Measurements from ENCODE around the gene ZSCAN9.

ZSCAN9 gene

DNA sequence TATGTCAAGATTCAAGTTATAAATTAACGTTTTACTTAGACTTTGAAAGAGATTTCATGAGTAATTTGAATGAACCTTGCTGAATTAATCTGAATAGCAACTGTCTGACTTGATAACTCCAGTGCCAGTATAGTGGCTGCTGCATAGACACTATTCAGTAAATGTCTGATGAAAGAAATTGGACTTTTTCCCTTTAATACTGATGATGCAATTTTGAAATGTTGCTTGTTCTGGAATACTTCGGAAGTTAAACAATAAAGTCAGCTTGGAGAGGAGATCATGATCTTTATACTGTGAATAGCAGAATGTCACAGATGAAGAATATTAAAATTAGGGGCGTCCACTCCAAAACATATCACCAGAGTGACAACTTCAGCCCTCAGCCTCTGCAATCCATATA is 52.7 kb downstream of the ZSCAN9 start:
- in situ Hi-C loops (cut with HindIII; ENCODE audit: low pct_ligation_motif_present, low sequenced_read_pairs) = no loop called here
- TF ChIP-seq, protein P1, sequence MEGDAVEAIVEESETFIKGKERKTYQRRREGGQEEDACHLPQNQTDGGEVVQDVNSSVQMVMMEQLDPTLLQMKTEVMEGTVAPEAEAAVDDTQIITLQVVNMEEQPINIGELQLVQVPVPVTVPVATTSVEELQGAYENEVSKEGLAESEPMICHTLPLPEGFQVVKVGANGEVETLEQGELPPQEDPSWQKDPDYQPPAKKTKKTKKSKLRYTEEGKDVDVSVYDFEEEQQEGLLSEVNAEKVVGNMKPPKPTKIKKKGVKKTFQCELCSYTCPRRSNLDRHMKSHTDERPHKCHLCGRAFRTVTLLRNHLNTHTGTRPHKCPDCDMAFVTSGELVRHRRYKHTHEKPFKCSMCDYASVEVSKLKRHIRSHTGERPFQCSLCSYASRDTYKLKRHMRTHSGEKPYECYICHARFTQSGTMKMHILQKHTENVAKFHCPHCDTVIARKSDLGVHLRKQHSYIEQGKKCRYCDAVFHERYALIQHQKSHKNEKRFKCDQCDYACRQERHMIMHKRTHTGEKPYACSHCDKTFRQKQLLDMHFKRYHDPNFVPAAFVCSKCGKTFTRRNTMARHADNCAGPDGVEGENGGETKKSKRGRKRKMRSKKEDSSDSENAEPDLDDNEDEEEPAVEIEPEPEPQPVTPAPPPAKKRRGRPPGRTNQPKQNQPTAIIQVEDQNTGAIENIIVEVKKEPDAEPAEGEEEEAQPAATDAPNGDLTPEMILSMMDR (IDR thresholded peaks at IDR 0.05; ENCODE audit: low read depth, low read length, missing control alignments) = no peak
- H3K27me3 ChIP-seq (replicated peaks) = no peaks in the 10 kb centered on the region
- DNase-seq = no peak
- H3K27ac ChIP-seq = no peak overlapping the region
- H3K4me3 ChIP-seq (ENCODE audit: low read depth, low read length) = no peak overlapping the region
- H3K36me3 ChIP-seq (replicated peaks) = peaks cover 11% of the 10 kb centered on the region

DNA sequence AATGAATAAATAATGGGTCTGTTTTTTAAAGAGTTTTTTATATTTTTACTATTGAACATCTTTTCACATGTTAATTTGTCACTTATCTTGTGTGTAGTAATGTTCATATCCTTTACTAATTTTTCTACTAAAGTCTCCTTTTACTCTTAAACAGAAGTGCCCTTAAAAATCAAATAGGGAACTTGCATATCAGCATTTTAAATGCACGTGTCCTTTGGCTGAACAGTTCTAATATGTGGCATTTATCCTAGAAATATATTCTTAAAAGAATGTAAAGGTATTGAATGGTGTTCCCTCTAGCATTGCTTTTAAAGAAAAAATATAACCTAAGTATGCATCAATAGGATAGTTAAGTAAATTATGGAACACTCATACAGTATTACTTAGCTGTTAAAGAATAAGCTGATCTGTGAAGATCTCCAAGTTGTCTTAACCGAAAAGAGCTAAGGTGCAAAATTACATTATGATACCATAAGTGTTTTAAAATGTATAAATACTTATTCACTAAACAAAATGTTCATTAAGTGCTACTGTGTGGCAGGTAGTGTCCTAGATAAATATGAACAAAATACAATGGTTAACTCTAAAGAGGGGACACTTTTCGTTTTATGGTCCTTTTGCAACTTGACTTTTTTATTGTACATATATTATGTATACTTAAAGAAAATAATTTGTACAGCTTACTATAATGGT is 55.7 kb downstream of the ZSCAN9 start:
- in situ Hi-C loops (cut with HindIII; ENCODE audit: low pct_ligation_motif_present, low sequenced_read_pairs) = no loop called here
- DNase-seq = no peak
- TF ChIP-seq, protein P1 (IDR thresholded peaks at IDR 0.05; ENCODE audit: low read depth, low read length, missing control alignments) = no peak
- H3K36me3 ChIP-seq (replicated peaks) = peaks cover 13% of the 10 kb centered on the region
- peak overlapping the region; percentile 76 for H3K4me3 ChIP-seq (ENCODE audit: low read depth, low read length)
- no peak overlapping the region for H3K27ac ChIP-seq
- H3K27me3 ChIP-seq (replicated peaks) = no peaks in the 10 kb centered on the region

DNA sequence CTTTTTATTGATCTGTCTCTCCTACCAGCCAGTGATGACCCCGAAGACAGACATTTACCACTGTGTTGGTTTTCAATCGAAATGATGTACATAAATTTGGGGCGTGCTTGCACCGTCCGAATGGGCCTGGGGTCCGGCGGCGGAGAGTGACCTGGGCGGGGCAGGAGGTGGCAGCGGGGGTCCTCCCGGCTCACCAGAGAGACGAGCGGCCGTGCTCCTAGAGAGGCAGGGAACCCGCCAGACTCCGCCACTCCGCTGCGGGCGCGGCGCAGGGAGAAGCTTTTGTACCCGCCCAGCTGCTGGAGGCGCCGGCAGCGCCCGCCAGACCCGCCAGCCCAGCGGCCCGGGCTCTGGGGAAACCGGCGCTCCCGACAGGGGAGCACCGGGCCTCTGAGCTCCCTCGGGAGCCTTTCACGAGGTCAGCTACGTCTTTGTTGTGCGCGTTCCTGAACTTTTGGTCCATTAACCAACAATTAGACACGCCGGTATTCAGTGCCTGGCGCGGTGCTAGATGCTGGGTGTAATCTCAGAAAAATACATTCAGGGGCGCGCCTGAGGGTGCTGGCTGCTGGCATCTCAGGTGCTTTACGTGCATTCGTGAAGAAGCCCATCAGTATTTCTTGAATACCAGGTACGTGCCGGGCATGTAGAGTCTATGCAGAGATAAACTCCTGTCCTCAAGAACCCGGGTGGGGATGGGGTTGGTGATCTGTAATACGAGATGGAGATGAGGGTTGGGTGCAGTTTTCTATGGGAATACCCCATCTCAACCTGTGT is 56.4 kb downstream of the ZSCAN9 start, which contains the start of gene PGBD1:
Gene PGBD1, plus strand, starts transcription at position 285 of the 777 bp plus-strand sequence. CDS start 2,242 bp downstream, outside the sequence.
- peak within 1 kb of the TSS; percentile 76 for H3K4me3 ChIP-seq (ENCODE audit: low read depth, low read length)
- peak; percentile 46 for DNase-seq
- in situ Hi-C loops (cut with HindIII; ENCODE audit: low pct_ligation_motif_present, low sequenced_read_pairs) = no loop called here
- no peaks in the 10 kb centered on the region for H3K27me3 ChIP-seq (replicated peaks)
- TF ChIP-seq, protein P1 (IDR thresholded peaks at IDR 0.05; ENCODE audit: low read depth, low read length, missing control alignments) = no peak
- H3K27ac ChIP-seq = peak within 1 kb of the TSS; percentile 29
- H3K36me3 ChIP-seq (replicated peaks) = peaks cover 15% of the 10 kb centered on the region

DNA sequence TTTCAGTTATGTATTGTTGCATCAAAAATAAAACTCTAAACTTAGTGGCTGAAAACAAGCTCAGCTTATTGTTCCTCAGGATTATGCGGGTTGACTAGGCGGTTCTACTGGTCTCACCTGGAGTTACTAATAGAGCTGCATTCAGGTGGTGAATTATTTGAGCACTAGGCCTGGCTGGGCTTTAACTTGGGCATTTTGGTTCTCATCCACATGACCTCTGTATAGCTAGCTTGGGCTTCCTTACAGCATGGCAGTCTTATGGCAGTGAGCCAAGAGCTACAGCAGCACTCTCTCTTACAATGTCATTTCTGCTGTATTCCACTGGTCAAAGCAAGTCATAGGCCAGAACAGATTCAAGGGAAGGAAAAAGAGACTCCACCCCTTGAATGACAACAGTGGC is 57.9 kb downstream of the ZSCAN9 start:
- TF ChIP-seq, protein P1 (IDR thresholded peaks at IDR 0.05; ENCODE audit: low read depth, low read length, missing control alignments) = no peak
- H3K27me3 ChIP-seq (replicated peaks) = no peaks in the 10 kb centered on the region
- no peak overlapping the region for H3K27ac ChIP-seq
- no peak overlapping the region for H3K4me3 ChIP-seq (ENCODE audit: low read depth, low read length)
- in situ Hi-C loops (cut with HindIII; ENCODE audit: low pct_ligation_motif_present, low sequenced_read_pairs) = no loop called here
- DNase-seq = peak; percentile 11
- H3K36me3 ChIP-seq (replicated peaks) = peaks cover 9% of the 10 kb centered on the region
